IPS-20b (cell line): Measurements from ENCODE around the gene ARHGEF19.
"Not testable (repeated sequence)": the region's sequence is repeated elsewhere in the genome, so short reads cannot be mapped to it uniquely, and the experiment has no call there.

Experiments
- H3K27ac ChIP-seq: one replicate; pipeline ENCODE4 v1.5.1; 2013; ENCODE audit warnings: low read length
- H3K27me3 ChIP-seq: 2 replicates; pipeline ENCODE4 v1.6.1; 2013; ENCODE audit warnings: mild to moderate bottlenecking, low read length, inconsistent platforms; ENCODE audit not compliant: insufficient read depth
- H3K36me3 ChIP-seq: 2 replicates; pipeline ENCODE4 v1.6.1; 2013; ENCODE audit warnings: low read depth, mild to moderate bottlenecking, inconsistent platforms, low read length, moderate library complexity; ENCODE audit not compliant: insufficient read depth
- H3K4me1 ChIP-seq: 2 replicates; pipeline ENCODE4 v1.6.1; 2013; ENCODE audit warnings: mild to moderate bottlenecking, control low read depth, inconsistent platforms, low read length, moderate library complexity; ENCODE audit not compliant: insufficient read depth
- H3K4me3 ChIP-seq: 2 replicates; pipeline ENCODE4 v1.5.1; 2013; ENCODE audit warnings: mild to moderate bottlenecking, low read length, inconsistent platforms
- H3K9ac ChIP-seq: 2 replicates; pipeline ENCODE4 v1.6.1; 2013; ENCODE audit warnings: low read depth, mild to moderate bottlenecking, inconsistent platforms, low read length, moderate library complexity
- H3K9me3 ChIP-seq: 2 replicates; pipeline ENCODE4 v1.6.1; 2013; ENCODE audit warnings: mild to moderate bottlenecking, low read depth, low read length, inconsistent platforms; ENCODE audit not compliant: insufficient read depth

The ARHGEF19 gene

DNA sequence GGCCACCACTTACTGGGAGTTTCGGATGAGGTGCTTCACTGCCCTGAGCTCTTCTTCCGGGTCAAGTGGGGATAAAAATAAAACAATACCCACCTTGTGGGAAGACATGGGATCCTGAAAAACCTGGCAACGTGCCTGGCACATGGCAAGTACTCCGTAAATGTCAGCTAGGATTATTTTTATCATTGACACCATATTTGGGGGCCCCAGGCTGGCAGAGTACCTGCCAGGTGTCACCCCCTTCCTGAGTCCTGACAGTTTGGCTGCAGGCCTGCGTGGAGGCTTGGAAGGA lies 47.4 kb downstream of the ARHGEF19 start:
- H3K9ac ChIP-seq, result no peak overlapping the region
- H3K27me3 ChIP-seq, result peaks cover 11% of the 10 kb centered on the region
- H3K4me1 ChIP-seq, result peaks cover 11% of the 10 kb centered on the region; the same call in 1 of the 2 replicates
- H3K4me3 ChIP-seq, result no peak overlapping the region
- H3K9me3 ChIP-seq, result no peaks in the 10 kb centered on the region
- H3K36me3 ChIP-seq, result no peaks in the 10 kb centered on the region
- H3K27ac ChIP-seq, result no peak overlapping the region

DNA sequence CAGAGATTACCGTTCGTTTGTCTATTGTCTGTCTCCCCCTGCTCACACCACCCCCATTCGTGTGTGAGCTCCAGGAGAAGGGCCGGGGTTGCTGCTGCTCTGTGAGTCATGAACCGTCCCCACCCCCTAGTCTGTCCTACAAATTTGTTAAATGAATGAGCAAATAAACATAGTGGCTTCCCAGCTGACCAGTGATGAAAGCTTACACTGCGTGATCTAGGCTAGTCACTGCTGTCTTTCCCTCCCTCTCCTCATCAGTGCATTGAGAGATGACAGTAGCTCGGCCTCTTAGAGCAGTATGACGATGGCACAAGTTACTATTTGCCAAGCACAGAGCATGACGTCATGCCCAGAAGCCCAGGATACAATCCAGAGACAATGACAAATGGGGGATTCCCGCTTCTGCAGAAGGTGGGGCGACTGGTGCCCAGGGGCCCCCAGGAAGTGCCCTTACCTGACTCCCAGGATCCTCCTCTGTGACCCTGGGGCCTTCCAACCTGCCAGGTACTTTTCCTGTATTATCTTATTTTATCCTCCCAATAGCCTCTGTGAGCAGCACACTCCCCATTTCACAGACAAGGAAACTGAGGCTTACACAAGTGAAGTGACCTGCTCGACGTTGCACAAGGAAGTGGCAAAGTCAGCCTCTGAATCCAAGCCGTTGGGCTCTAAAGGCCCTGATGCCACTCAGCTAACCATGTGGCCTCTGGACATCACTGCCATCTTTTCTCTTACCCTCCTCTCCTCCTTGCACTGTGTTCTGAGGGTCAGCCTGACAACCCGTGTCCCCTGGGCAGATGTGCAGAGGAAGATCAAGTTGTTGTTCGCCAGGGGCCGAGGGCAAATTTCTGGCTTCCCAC lies 48.0 kb downstream of the ARHGEF19 start:
- Histone ChIP-seq H3K36me3 (no peaks in the 10 kb centered on the region), H3K4me3 (no peak overlapping the region), H3K27me3 (peaks cover 11% of the 10 kb centered on the region), H3K9me3 (no peaks in the 10 kb centered on the region), H3K9ac (no peak overlapping the region), H3K4me1 (peaks cover 11% of the 10 kb centered on the region; the same call in 1 of the 2 replicates), H3K27ac (no peak overlapping the region)

DNA sequence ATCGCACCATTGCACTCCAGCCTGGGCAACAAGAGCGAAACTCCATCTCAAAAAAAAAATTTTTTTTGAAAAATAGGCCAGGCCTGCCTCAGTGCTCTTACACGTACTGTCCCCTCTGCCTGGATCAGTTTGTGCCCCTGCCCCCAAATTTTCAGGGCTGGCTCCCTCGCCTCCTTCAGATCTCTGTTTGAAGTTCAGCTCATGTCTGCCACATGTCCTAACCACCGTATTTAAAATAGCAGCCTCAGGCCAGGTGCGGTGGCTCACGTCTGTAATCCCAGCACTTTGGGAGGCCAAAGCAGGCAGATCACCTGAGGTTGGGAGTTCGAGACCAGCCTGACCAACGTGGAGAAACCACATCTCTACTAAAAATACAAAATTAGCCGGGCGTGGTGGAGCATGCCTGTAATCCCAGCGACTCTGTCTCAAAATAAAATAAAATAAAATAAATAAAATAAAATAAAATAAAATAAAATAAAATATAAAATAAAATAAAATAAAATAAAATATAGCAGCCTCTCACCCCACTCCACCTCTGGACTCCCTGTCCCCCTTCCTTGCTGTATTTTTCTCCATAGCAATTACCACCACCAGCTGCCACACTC lies 48.7 kb downstream of the ARHGEF19 start:
- H3K9me3 ChIP-seq, H3K4me3 ChIP-seq, H3K27ac ChIP-seq, H3K36me3 ChIP-seq, H3K9ac ChIP-seq, H3K4me1 ChIP-seq: not testable (repeated sequence)
- peaks cover 11% of the 10 kb centered on the region for H3K27me3 ChIP-seq

DNA sequence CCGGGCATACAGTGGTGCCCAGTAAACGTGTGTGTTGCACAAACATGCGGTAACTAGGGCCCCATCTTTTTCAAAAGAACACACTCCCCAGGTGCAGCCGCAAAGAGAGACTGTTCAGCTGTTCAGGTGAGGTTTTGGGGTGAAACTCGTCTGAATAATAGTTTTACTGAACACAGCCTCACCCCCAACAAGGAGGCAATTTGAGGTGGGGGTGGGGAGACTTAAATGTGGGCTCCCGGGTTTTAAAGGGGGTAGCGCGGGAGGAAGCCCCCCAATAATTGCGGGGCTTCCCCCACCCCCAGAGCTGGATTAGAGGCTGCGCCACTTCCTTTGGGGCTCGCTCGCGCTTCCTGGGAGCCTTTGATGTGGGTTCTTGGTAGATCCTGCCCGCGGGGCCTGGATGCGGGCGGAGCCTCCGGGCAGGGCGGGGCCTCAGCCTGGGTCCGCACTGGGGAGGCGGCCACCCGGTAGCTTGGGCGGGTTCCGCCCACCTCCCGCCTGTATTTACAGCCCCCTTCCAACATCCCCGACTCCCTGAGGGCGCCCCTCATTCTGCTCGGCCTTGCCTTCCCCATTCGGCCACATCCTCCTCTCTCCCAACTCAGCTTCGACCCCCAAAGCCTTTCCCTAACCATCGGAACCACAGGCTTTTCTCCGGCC lies 50.2 kb downstream of the ARHGEF19 start:
- no peaks in the 10 kb centered on the region for H3K9me3 ChIP-seq
- no peak overlapping the region for H3K27ac ChIP-seq
- H3K9ac ChIP-seq, result peak overlapping the region; percentile 43; the same call in 1 of the 2 replicates
- peaks cover 4% of the 10 kb centered on the region; the same call in 1 of the 2 replicates for H3K4me1 ChIP-seq
- peaks cover 17% of the 10 kb centered on the region for H3K27me3 ChIP-seq
- no peaks in the 10 kb centered on the region for H3K36me3 ChIP-seq
- H3K4me3 ChIP-seq, result peak overlapping the region; percentile 52; the same call in 1 of the 2 replicates

DNA sequence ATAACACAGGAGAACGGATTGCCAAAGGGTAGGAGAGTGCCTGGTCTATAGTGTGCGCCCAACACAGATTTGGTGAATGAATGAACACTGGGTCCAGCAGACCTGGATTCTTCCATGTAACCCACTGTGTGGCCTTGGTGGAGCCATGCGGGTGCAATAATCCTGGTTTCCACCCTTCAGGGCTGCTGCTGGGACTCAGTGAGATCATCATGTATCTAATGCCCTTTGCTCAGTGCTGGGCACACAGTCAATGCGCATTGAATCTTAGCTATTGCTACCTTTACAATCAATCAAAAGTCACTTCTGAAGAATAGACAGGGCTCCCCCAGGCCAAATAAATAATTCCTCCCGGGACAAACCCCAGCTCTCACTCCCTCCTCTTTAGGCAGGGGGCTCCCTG lies 50.7 kb downstream of the ARHGEF19 start:
- H3K27ac ChIP-seq, result no peak overlapping the region
- H3K9ac ChIP-seq, result no peak overlapping the region
- H3K4me3 ChIP-seq, result peak overlapping the region; percentile 52; the same call in 1 of the 2 replicates
- H3K27me3 ChIP-seq, result peaks cover 23% of the 10 kb centered on the region
- H3K4me1 ChIP-seq, result peaks cover 4% of the 10 kb centered on the region; the same call in 1 of the 2 replicates
- H3K36me3 ChIP-seq, result no peaks in the 10 kb centered on the region
- no peaks in the 10 kb centered on the region for H3K9me3 ChIP-seq

DNA sequence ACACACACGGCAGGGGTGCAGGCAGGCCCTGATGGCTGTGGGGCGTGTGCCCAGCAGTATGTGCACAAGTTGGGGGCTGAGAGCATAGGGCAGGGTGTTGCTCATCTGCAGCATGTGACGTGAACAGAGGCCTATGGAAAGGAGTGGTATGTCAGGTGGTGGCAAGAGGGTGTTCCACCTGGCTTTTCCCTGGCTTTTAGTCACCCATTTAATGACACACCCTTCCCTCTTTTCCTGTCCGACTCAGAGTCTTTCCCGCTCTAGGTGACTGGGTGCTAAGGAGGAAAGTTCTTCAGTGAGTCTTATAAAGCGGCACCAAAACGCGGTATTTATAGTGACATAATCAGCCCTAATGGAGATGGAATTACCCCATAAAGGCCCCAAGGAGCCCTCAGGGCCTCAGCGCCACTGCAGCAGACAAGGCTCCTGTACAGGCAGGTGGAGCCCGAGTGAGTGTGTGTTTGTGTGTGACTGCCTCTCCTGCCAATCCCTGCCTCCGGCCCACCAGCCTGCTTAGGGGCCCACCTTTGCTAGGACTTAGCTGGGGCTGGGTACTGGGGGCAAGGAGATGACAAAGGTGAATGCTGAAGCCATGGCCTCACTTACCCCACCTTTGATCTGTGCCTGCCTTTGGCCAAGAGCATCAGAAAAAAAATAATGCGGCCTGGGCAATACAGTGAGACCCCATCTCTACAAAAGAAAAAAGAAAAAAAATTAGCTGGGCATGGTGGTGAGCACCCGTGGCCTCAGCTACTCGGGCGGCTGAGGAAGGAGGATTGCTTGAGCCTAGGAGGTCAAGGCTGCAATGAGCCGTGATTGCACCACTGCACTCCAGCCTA lies 53.2 kb downstream of the ARHGEF19 start:
- no peaks in the 10 kb centered on the region for H3K36me3 ChIP-seq
- H3K4me3 ChIP-seq, result no peak overlapping the region
- peaks cover 9% of the 10 kb centered on the region; the same call in 1 of the 2 replicates for H3K4me1 ChIP-seq
- H3K9me3 ChIP-seq, result no peaks in the 10 kb centered on the region
- H3K27ac ChIP-seq, result no peak overlapping the region
- peaks cover 39% of the 10 kb centered on the region for H3K27me3 ChIP-seq
- no peak overlapping the region for H3K9ac ChIP-seq

DNA sequence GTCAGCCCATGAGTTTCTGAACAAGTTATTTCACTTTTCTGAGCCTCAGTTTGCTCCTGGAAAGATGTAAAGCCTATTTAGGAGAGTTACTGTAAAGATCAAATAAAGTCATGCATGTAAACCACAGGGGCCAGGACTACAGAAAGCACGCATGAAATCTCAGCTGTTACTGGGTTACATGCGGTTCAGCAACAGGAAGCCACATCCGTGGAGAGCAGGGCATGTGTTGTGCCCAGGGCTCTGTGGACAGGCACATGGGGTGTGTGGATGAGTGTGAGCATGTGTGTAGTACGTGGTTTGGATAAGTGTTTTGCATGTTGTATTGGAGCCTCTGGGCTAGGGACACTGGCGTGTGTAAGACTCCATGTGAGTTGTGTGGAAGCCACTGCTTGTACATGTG lies 54.4 kb downstream of the ARHGEF19 start:
- no peak overlapping the region for H3K4me3 ChIP-seq
- no peaks in the 10 kb centered on the region for H3K36me3 ChIP-seq
- H3K4me1 ChIP-seq, result peaks cover 16% of the 10 kb centered on the region
- H3K27me3 ChIP-seq, result peaks cover 48% of the 10 kb centered on the region
- no peak overlapping the region for H3K9ac ChIP-seq
- no peaks in the 10 kb centered on the region for H3K9me3 ChIP-seq
- H3K27ac ChIP-seq, result no peak overlapping the region

DNA sequence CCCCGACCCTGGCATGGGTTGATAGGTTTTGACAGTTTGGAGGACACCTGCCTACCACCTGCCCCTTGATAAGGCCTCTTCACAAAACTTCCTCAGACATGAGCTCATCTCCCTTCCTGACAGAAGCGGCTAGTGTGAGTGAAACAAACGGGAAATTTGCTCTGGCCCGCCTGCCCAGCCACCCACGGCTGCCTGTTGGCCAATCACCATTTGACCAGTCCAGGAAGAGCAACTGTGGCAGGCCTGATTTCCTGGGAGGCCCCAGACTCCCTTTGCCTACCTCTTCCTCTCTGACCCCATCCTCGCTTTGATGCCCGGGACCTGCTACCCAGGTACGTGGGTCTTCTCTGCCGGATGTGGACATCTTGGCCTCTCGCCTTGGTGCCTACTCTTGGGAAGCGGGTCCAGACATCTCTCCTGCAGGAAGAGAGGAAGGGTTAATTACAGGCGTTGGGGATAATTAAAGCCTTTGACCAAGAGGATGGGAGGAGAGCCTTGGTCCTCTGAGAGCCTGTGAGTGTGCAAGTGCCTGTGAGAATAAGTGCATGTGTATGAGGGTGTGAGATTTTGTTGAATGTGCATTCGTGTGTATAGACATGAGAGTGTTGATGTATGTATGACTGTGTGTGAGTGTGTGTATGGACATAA lies 55.5 kb downstream of the ARHGEF19 start:
- Histone ChIP-seq H3K36me3 (no peaks in the 10 kb centered on the region), H3K4me1 (peaks cover 22% of the 10 kb centered on the region), H3K4me3 (no peak overlapping the region), H3K27ac (no peak overlapping the region), H3K9me3 (no peaks in the 10 kb centered on the region), H3K9ac (no peak overlapping the region), H3K27me3 (peaks cover 47% of the 10 kb centered on the region)

DNA sequence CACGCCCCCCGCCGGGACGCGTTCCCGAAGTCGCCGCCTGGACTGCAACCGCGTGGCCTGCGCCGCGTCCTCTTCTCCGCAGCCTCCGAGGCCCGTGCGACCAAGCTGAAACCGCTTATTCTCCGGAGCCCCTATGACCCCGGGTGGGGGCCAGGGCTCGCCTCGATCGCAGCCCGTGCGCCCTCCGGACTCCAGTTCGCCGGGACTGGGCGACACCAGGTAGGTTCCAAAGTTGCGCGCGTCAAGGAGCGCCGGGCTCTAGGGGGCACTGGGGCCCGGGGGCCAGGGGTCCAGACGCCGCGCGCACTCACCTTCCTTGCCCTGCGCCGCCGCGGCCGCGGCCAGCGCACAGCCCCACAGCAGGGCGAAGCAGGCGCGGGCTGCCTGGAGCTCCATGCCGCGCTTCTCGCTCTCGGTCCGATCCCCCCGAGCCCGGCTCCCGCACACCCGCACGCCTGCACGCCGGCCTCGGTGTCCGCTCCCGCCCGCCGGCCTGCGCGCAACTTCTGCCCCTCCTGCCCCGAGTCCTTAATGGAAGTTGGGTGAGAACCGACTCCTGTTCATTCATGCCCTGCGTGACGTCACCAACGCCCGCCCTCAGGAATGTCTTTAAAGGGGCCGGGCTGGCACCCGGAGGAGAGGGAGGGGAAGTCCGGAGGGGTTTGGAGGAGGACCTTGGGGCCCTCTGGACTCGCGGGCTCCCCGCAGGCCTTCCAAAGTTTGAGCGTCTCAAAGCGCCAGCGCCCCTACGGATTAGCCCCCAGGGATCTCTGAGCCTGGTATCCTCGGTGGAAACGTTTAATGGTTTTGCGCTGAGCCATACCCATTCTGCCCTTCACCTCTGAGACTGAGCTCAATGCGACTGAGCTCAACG lies 56.7 kb downstream of the ARHGEF19 start, which contains the start of gene EPHA2:
EPHA2 (minus strand) TSS at position 533 of the 874 bp plus-strand sequence; CDS start at position 396, 137 bp downstream.
- Histone ChIP-seq H3K9me3 (no peaks in the 10 kb centered on the region), H3K4me1 (peaks cover 30% of the 10 kb centered on the region), H3K27ac (no peak within 1 kb of the TSS), H3K36me3 (peaks cover 2% of the 10 kb centered on the region; the same call in 1 of the 2 replicates), H3K9ac (peak within 1 kb of the TSS; percentile 78; the same call in 1 of the 2 replicates), H3K27me3 (peaks cover 38% of the 10 kb centered on the region), H3K4me3 (peak within 1 kb of the TSS; percentile 83)

DNA sequence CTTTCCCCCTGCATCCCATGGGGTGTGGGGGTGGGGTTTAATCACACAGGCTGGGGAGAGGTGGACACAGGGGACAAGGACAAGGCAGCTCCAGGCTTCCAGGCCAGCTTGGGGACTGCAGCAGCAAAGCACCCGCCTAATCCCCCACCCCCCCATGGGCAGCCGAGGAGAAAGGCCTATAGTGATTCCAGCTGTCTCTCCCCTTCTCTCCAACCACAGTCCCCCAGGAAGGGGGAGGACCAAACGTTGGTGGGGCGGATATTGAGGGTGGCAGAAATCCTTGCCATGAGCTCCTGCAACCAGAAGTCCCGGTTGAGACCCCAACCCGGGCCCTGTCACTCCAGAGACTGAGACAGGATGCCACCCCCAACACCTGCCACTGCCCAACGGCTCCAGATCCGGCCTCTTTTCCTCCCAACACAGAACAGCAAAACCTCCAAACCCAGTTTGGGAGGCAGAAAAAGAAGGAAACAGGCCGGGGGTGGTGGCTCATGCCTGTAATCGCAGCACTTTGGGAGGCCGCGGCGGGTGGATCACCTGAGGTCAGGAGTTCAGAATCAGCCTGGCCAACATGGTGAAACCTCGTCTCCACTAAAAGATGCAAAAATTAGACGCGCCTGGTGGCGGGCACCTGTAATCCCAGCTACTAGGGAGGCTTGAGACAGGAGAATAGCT lies 58.3 kb downstream of the ARHGEF19 start:
- Histone ChIP-seq H3K4me3 (peak overlapping the region; percentile 83), H3K27ac (no peak overlapping the region), H3K27me3 (peaks cover 38% of the 10 kb centered on the region), H3K9ac (peak overlapping the region; percentile 78; the same call in 1 of the 2 replicates), H3K36me3 (peaks cover 18% of the 10 kb centered on the region), H3K4me1 (peaks cover 30% of the 10 kb centered on the region), H3K9me3 (no peaks in the 10 kb centered on the region)
